ENCODE data around the gene NAA25. TPM values are rescaled to one million over a fixed set of nuclear protein-coding genes. Genes with fewer than 3 reads are reported as not detected.

The NAA25 gene
- polyA plus RNA-seq, 1 donor from 2014 or later, result 30.7 TPM

DNA sequence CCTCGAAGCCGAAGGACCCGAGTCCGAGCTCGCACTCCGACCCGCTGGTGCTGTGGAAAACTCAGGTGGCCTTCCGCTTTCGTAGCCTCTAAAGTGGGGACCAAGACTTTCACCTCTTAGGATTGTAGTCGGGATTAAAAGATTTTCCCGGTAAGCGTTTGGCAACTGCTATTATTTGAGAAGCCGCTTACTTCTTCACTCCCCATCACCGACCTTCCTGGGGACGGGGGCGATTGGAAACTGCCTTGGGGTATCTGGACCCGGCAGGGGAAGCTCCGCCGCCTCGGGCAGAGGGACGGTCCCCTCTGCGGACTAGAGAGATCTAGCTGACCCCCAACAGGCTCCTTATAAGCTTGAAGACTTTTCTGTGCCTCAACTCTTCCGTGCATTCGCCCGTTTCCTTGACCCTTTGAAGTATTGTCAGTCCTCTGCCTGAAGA is 17.4 kb upstream of the NAA25 start:
- no peaks in the 10 kb centered on the region for H4K20me1 ChIP-seq (ENCODE audit: insufficient read depth)
- H3K4me3 ChIP-seq (ENCODE audit: low read length), result peak overlapping the region; percentile 96
- H2AFZ ChIP-seq (ENCODE audit: low read depth, low read length), result peak overlapping the region; percentile 95
- H3K27ac ChIP-seq (ENCODE audit: low read length), result peak overlapping the region; percentile 93
- no peaks in the 10 kb centered on the region for H3K9me2 ChIP-seq (ENCODE audit: insufficient read depth, low read length)
- H3K9me3 ChIP-seq (ENCODE audit: low read length), result no peaks in the 10 kb centered on the region
- peaks cover 12% of the 10 kb centered on the region for H3K79me2 ChIP-seq (replicated peaks; ENCODE audit: insufficient read depth, low read length)
- H3K27me3 ChIP-seq (ENCODE audit: insufficient read depth, low read depth, low read length), result no peaks in the 10 kb centered on the region
- no peaks in the 10 kb centered on the region for H3F3A ChIP-seq (ENCODE audit: insufficient read depth, low read length, poor library complexity, severe bottlenecking)
- peak overlapping the region; percentile 88 for H3K4me2 ChIP-seq (ENCODE audit: low read length)
- H3K36me3 ChIP-seq (ENCODE audit: insufficient read depth, low read length), result no peaks in the 10 kb centered on the region
- TF ChIP-seq SMC3 (conservative IDR thresholded peaks at IDR 0.05; ENCODE audit: poor library complexity), result no peak
- TF ChIP-seq MXI1 (conservative IDR thresholded peaks at IDR 0.05; ENCODE audit: poor library complexity, severe bottlenecking), result no peak
- no peak for TF ChIP-seq RAD21 (conservative IDR thresholded peaks at IDR 0.05)
- no peak for TF ChIP-seq TAF1 (IDR thresholded peaks at IDR 0.05; ENCODE audit: low read depth)
- TF ChIP-seq, protein P1, sequence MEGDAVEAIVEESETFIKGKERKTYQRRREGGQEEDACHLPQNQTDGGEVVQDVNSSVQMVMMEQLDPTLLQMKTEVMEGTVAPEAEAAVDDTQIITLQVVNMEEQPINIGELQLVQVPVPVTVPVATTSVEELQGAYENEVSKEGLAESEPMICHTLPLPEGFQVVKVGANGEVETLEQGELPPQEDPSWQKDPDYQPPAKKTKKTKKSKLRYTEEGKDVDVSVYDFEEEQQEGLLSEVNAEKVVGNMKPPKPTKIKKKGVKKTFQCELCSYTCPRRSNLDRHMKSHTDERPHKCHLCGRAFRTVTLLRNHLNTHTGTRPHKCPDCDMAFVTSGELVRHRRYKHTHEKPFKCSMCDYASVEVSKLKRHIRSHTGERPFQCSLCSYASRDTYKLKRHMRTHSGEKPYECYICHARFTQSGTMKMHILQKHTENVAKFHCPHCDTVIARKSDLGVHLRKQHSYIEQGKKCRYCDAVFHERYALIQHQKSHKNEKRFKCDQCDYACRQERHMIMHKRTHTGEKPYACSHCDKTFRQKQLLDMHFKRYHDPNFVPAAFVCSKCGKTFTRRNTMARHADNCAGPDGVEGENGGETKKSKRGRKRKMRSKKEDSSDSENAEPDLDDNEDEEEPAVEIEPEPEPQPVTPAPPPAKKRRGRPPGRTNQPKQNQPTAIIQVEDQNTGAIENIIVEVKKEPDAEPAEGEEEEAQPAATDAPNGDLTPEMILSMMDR (IDR thresholded peaks at IDR 0.05; ENCODE audit: poor library complexity, severe bottlenecking), result no peak
- TF ChIP-seq, protein P2, sequence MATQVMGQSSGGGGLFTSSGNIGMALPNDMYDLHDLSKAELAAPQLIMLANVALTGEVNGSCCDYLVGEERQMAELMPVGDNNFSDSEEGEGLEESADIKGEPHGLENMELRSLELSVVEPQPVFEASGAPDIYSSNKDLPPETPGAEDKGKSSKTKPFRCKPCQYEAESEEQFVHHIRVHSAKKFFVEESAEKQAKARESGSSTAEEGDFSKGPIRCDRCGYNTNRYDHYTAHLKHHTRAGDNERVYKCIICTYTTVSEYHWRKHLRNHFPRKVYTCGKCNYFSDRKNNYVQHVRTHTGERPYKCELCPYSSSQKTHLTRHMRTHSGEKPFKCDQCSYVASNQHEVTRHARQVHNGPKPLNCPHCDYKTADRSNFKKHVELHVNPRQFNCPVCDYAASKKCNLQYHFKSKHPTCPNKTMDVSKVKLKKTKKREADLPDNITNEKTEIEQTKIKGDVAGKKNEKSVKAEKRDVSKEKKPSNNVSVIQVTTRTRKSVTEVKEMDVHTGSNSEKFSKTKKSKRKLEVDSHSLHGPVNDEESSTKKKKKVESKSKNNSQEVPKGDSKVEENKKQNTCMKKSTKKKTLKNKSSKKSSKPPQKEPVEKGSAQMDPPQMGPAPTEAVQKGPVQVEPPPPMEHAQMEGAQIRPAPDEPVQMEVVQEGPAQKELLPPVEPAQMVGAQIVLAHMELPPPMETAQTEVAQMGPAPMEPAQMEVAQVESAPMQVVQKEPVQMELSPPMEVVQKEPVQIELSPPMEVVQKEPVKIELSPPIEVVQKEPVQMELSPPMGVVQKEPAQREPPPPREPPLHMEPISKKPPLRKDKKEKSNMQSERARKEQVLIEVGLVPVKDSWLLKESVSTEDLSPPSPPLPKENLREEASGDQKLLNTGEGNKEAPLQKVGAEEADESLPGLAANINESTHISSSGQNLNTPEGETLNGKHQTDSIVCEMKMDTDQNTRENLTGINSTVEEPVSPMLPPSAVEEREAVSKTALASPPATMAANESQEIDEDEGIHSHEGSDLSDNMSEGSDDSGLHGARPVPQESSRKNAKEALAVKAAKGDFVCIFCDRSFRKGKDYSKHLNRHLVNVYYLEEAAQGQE (IDR thresholded peaks at IDR 0.05; ENCODE audit: borderline replicate concordance), result no peak
- no peak for TF ChIP-seq POLR2AphosphoS5 (IDR thresholded peaks at IDR 0.05)
- TF ChIP-seq EZH2 (IDR thresholded peaks at IDR 0.05; ENCODE audit: borderline replicate concordance, insufficient read depth, low read length, poor library complexity, severe bottlenecking), result no peak
- no peak for TF ChIP-seq EP300 (conservative IDR thresholded peaks at IDR 0.05; ENCODE audit: poor library complexity, severe bottlenecking)
- H3K9ac ChIP-seq (ENCODE audit: low read length), result peak overlapping the region; percentile 93

DNA sequence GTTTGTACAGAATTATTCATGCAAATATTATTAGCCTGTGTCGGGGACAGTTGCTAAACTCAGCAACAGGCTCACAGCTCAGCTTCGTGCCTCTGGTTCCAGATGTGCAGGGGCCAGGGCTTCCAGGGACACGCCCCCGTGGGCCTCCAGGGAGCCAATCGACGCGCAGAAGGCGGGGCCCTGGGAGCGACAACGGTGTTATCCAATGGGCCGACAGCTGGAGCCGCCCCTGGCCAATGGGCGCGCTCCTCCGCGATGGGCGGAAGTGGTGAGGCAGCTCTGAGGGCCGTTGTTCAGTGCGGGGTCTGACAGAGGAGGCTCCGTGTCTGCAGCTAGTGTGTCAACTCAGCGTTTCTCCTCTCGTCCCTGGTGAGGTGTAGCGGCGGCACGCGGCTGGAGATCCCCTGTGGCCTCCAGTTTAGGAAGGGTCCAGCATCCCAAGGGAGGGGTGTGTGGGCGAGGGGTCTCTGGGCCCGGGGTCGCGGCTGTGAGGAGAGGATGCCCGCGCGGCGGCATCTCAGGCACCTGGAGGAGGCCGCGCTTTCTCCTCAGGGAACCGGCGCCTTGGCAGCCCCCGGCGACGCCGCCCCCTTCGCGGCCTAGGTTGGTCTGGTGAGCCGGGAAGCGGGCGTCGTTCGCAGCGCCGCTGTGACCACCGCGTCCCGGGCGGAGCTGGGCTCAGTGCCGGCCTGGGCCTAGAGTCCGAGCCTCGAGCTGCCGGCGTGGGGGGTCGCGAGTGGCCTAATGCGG is 16.8 kb upstream of the NAA25 start, which contains the start of gene TRAFD1:
Gene TRAFD1, plus strand, starts transcription at position 311 of the 750 bp plus-strand sequence. CDS start 4,963 bp downstream, outside the sequence.
- Histone ChIP-seq H3K4me2 (ENCODE audit: low read length) (peak within 1 kb of the TSS; percentile 88), H3F3A (ENCODE audit: insufficient read depth, low read length, poor library complexity, severe bottlenecking) (no peaks in the 10 kb centered on the region), H3K9ac (ENCODE audit: low read length) (peak within 1 kb of the TSS; percentile 93), H3K36me3 (ENCODE audit: insufficient read depth, low read length) (no peaks in the 10 kb centered on the region), H4K20me1 (ENCODE audit: insufficient read depth) (no peaks in the 10 kb centered on the region), H3K9me2 (ENCODE audit: insufficient read depth, low read length) (no peaks in the 10 kb centered on the region), H3K79me2 (replicated peaks; ENCODE audit: insufficient read depth, low read length) (peaks cover 12% of the 10 kb centered on the region), H3K27ac (ENCODE audit: low read length) (peak within 1 kb of the TSS; percentile 93), H2AFZ (ENCODE audit: low read depth, low read length) (peak within 1 kb of the TSS; percentile 95), H3K4me3 (ENCODE audit: low read length) (peak within 1 kb of the TSS; percentile 96), H3K27me3 (ENCODE audit: insufficient read depth, low read depth, low read length) (no peaks in the 10 kb centered on the region), H3K9me3 (ENCODE audit: low read length) (no peaks in the 10 kb centered on the region)
- TF ChIP-seq POLR2AphosphoS5 (IDR thresholded peaks at IDR 0.05), result peak; percentile 100
- peak; percentile 49 for TF ChIP-seq RAD21 (conservative IDR thresholded peaks at IDR 0.05)
- peak; percentile 55 for TF ChIP-seq SMC3 (conservative IDR thresholded peaks at IDR 0.05; ENCODE audit: poor library complexity)
- TF ChIP-seq EP300 (conservative IDR thresholded peaks at IDR 0.05; ENCODE audit: poor library complexity, severe bottlenecking), result peak; percentile 52
- TF ChIP-seq EZH2 (IDR thresholded peaks at IDR 0.05; ENCODE audit: borderline replicate concordance, insufficient read depth, low read length, poor library complexity, severe bottlenecking), result no peak
- TF ChIP-seq TAF1 (IDR thresholded peaks at IDR 0.05; ENCODE audit: low read depth), result peak; percentile 97
- TF ChIP-seq MXI1 (conservative IDR thresholded peaks at IDR 0.05; ENCODE audit: poor library complexity, severe bottlenecking), result peak; percentile 89
- TF ChIP-seq, protein P2 (IDR thresholded peaks at IDR 0.05; ENCODE audit: borderline replicate concordance), result peak; percentile 89
- TF ChIP-seq, protein P1 (IDR thresholded peaks at IDR 0.05; ENCODE audit: poor library complexity, severe bottlenecking), result no peak
